Activated CD4-positive, alpha-beta T cell treated with anti-CD3 and anti-CD28 coated beads for 24 hours (primary cell): Measurements from ENCODE around the gene FANCE.
"Not testable (repeated sequence)": the region's sequence is repeated elsewhere in the genome, so short reads cannot be mapped to it uniquely, and the experiment has no call there.

Source experiments
- DNase-seq, 2 donors: peaks; one replicate each; pipeline ENCODE4 v3.0.0-alpha.2; 2020; ENCODE audit warnings: low read depth in 2 of 2

FANCE gene

GRCh38 chr6:35496841-35497570 is 44.9 kb downstream of the FANCE start, which contains the start of gene TEAD3:
TEAD3 (minus strand) TSS chr6:35497079.
- peak in 1 of 2 donors; percentile 40 for DNase-seq

GRCh38 chr6:35497571-35498421 is 45.7 kb downstream of the FANCE start:
- DNase-seq = no peak

GRCh38 chr6:35498422-35499067 is 46.4 kb downstream of the FANCE start:
- no peak for DNase-seq

- DNase-seq = no peak
Measured at GRCh38 chr6:35499372-35499771, 47.2 kb downstream of the FANCE start.

GRCh38 chr6:35500782-35501181 is 48.6 kb downstream of the FANCE start:
- DNase-seq = no peak

DNA sequence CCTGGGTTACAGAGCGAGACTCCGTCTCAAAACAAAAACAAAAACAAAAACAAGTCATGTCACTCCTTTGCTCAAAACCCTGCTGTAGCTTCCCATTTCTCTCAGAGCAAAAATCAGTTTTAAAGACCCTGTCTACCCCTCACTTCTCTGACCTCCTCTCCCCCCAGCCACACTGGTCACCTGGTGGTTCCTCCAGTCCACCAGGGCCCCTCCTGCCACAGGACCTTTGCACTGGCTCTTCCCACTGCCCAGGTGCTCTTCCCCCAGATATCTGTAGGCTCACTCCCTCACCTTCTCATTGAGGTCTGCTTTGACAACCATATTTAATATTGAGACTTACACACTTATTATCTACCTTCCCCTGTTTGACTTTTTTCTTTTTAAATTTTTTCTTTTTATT is 49.6 kb downstream of the FANCE start:
- DNase-seq = no peak

- no peak for DNase-seq
Measured at GRCh38 chr6:35503534-35503933, 51.4 kb downstream of the FANCE start.

DNA sequence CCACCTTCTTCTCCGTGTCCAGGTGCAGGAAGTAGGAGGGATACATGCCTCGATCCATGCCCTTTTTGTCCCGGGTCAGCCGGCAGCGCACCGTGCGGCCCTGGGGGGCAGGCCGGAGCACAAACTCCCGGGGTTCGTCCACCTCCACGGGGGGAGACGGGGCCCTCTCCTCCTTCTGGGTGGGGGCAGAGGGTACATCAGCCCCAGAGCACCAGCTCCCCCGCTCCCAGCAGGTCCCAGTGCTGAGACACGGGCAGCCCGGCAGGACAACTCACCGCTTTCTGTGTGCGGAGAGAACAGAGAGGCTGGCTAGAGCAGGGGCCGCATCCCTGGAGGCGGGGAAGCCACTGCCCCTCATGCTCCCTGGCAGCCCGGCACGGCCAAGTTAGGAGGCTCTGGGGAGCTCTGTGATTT is 53.9 kb downstream of the FANCE start:
- no peak for DNase-seq

DNA sequence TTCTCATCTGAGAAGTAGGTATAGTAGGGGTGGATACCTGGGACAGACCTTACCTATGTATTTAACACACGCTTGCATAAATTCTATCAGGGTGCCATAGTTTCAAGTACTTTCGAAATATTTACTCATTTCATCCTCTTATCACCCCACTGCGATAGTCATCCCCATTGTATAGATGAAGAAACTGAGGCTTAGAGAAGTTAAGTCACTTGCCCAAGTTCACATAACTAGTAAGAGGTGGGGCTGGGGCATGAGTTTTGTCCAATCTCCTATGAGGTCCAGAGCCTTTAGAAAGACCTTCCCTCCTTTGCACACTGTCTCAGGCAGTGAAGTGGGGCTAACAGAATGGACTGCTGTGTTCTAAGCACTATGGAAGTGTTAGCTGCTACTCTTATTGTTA is 54.4 kb downstream of the FANCE start:
- DNase-seq = no peak

- DNase-seq = no peak
Measured at GRCh38 chr6:35507221-35507620, 55.1 kb downstream of the FANCE start.

- DNase-seq = no peak
Measured at GRCh38 chr6:35508027-35508426, 55.9 kb downstream of the FANCE start.

DNA sequence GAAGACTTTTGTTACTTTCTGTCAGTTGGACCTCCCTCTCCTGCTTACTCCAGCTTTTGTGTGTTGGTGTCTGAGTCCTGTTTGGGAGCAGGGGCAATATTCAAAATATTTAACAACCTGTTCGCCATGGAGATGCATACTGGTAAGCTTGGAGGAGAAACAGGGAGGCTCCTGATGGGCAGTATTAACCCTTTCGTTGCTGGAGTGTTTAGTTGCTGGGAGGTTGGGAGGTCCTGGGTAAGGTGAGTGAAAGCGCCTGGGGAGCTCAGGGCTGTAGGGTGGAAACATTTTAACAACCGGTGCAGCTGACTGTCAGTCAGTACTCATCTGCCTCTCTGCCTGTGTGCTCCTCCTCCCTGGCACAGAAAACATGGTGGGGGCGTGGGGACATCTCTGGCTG is 56.4 kb downstream of the FANCE start:
- no peak for DNase-seq

GRCh38 chr6:35510916-35511561 is 58.9 kb downstream of the FANCE start:
- no peak for DNase-seq

- no peak for DNase-seq
Measured at GRCh38 chr6:35511562-35511941, 59.4 kb downstream of the FANCE start.

- no peak for DNase-seq
Measured at GRCh38 chr6:35512006-35512405, 59.9 kb downstream of the FANCE start.

- DNase-seq = no peak
Measured at GRCh38 chr6:35512740-35513139, 60.6 kb downstream of the FANCE start, which contains the start of gene TULP1. TULP1 (minus strand) TSS chr6:35512896; CDS start chr6:35512858, 38 bp downstream.

DNA sequence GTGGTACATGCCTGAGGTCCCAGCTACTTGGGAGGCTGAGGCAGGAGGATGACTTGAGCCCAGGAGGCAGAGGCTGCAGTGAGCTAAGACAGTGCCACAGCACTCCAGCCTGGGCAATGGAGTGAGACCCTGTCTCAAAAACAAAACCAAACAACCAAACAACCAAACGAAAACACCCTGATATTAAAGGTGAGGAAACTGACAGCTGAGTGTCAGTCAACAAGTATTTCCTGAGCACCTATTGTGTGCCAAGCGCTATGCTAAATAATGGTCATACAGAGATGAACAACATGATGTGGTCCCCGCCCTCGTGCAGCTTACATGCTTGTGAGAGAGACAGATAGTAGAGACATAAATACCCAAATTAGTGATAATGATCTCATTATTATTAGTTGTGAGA is 62.4 kb downstream of the FANCE start:
- DNase-seq = no peak

- not testable (repeated sequence) for DNase-seq
Measured at GRCh38 chr6:35515939-35516338, 63.8 kb downstream of the FANCE start.
